ENCODE data around the gene MACROD2. TPM values are rescaled to one million over a fixed set of nuclear protein-coding genes. Genes with fewer than 3 reads are reported as not detected.

The MACROD2 gene
- polyA plus RNA-seq, 1 donor (not counting 4 experiments of a cell fraction or from before 2014, with no cell fraction given): 0.71 TPM

- FAIRE-seq (no peak), DNase-seq (ENCODE audit: low read depth, low spot score) (no peak)
- Histone ChIP-seq H3K27ac (ENCODE audit: control insufficient read depth, insufficient read depth, low read length) (no peak overlapping the region), H3K9me3 (ENCODE audit: control insufficient read depth, low read depth, low read length) (peaks cover 5% of the 10 kb centered on the region), H3K9ac (ENCODE audit: control insufficient read depth, extremely low read depth, insufficient read depth, low read length) (no peak overlapping the region), H2AFZ (ENCODE audit: control insufficient read depth, low read length) (no peak overlapping the region), H3K4me1 (ENCODE audit: control insufficient read depth, extremely low read depth, insufficient read depth, low read length) (no peaks in the 10 kb centered on the region), H3K4me2 (ENCODE audit: control insufficient read depth, extremely low read depth, insufficient read depth, low read depth, low read length) (no peak overlapping the region), H4K20me1 (ENCODE audit: control insufficient read depth, extremely low read depth, insufficient read depth, low read length) (no peaks in the 10 kb centered on the region), H3K9me1 (ENCODE audit: control insufficient read depth, extremely low read depth, insufficient read depth, low read length) (no peaks in the 10 kb centered on the region), H3K79me2 (ENCODE audit: control insufficient read depth, insufficient read depth, low read length) (no peaks in the 10 kb centered on the region), H3K4me3 (ENCODE audit: control insufficient read depth in 2 of 3, extremely low read depth in 1 of 3, insufficient read depth in 2 of 3, low read depth in 1 of 3, low read length in 3 of 3) (no peak overlapping the region), H3K27me3 (ENCODE audit: control insufficient read depth, extremely low read depth, insufficient read depth, low read length) (no peaks in the 10 kb centered on the region), H3K36me3 (ENCODE audit: control insufficient read depth in 2 of 2, extremely low read depth in 1 of 2, insufficient read depth in 2 of 2, low read length in 2 of 2) (no peaks in the 10 kb centered on the region)
- TF ChIP-seq CTCF (optimal IDR thresholded peaks at IDR 0.05 in 1 of 3, IDR thresholded peaks at IDR 0.05 in 1 of 3, conservative IDR thresholded peaks at IDR 0.05 in 1 of 3; ENCODE audit: extremely low read depth in 1 of 3, insufficient read depth in 2 of 3, low read length in 3 of 3): no peak
- dilution Hi-C loops (cut with MboI; ENCODE audit: extremely low pct_ligation_motif_present, low sequenced_read_pairs): no loop called here
These were observed 1175.7 kb downstream of the MACROD2 start for GRCh38 chr20:15171016-15171415.

DNA sequence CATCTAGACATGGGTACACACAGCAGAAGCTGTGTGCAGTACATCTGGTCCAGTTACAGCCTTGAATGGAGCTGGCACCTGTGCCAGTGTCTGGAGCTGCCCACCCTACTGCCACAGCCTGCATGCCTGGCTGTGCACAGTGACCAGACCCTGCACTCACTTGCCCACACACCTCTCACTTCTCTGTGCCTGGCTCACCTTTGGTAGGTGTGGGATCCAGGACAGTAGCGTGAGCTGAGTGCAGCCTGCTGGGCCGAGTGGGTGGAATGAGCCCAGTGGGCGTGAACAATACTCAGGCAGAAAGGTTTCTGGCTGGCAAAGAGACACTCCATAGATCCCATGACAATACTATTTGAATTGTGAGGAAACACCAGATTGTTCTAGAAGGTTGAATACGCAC lies 1181.6 kb downstream of the MACROD2 start:
- Histone ChIP-seq H3K9ac (ENCODE audit: control insufficient read depth, extremely low read depth, insufficient read depth, low read length) (no peak overlapping the region), H3K27ac (ENCODE audit: control insufficient read depth, insufficient read depth, low read length) (no peak overlapping the region), H3K9me3 (ENCODE audit: control insufficient read depth, low read depth, low read length) (peaks cover 8% of the 10 kb centered on the region), H3K79me2 (ENCODE audit: control insufficient read depth, insufficient read depth, low read length) (no peaks in the 10 kb centered on the region), H3K27me3 (ENCODE audit: control insufficient read depth, extremely low read depth, insufficient read depth, low read length) (no peaks in the 10 kb centered on the region), H3K9me1 (ENCODE audit: control insufficient read depth, extremely low read depth, insufficient read depth, low read length) (no peaks in the 10 kb centered on the region), H3K4me2 (ENCODE audit: control insufficient read depth, extremely low read depth, insufficient read depth, low read depth, low read length) (no peak overlapping the region), H3K4me3 (ENCODE audit: control insufficient read depth in 2 of 3, extremely low read depth in 1 of 3, insufficient read depth in 2 of 3, low read depth in 1 of 3, low read length in 3 of 3) (no peak overlapping the region), H3K4me1 (ENCODE audit: control insufficient read depth, extremely low read depth, insufficient read depth, low read length) (no peaks in the 10 kb centered on the region), H2AFZ (ENCODE audit: control insufficient read depth, low read length) (no peak overlapping the region), H4K20me1 (ENCODE audit: control insufficient read depth, extremely low read depth, insufficient read depth, low read length) (no peaks in the 10 kb centered on the region), H3K36me3 (ENCODE audit: control insufficient read depth in 2 of 2, extremely low read depth in 1 of 2, insufficient read depth in 2 of 2, low read length in 2 of 2) (no peaks in the 10 kb centered on the region)
- DNase-seq (ENCODE audit: low read depth, low spot score) (no peak), FAIRE-seq (no peak)
- TF ChIP-seq CTCF (optimal IDR thresholded peaks at IDR 0.05 in 1 of 3, IDR thresholded peaks at IDR 0.05 in 1 of 3, conservative IDR thresholded peaks at IDR 0.05 in 1 of 3; ENCODE audit: extremely low read depth in 1 of 3, insufficient read depth in 2 of 3, low read length in 3 of 3) (no peak), EZH2 (IDR thresholded peaks at IDR 0.05; ENCODE audit: low read length) (no peak)
- dilution Hi-C loops (cut with MboI; ENCODE audit: extremely low pct_ligation_motif_present, low sequenced_read_pairs): no loop called here
